COLO829 (cell line): ENCODE data around the gene ABR.
"Not testable (repeated sequence)": the region's sequence is repeated elsewhere in the genome, so short reads cannot be mapped to it uniquely, and the experiment has no call there.

ENCODE experiments used
- DNase-seq: peaks from one replicate; pipeline ENCODE4 v3.0.0; 2012; ENCODE audit warnings: low spot score

ABR gene

DNA sequence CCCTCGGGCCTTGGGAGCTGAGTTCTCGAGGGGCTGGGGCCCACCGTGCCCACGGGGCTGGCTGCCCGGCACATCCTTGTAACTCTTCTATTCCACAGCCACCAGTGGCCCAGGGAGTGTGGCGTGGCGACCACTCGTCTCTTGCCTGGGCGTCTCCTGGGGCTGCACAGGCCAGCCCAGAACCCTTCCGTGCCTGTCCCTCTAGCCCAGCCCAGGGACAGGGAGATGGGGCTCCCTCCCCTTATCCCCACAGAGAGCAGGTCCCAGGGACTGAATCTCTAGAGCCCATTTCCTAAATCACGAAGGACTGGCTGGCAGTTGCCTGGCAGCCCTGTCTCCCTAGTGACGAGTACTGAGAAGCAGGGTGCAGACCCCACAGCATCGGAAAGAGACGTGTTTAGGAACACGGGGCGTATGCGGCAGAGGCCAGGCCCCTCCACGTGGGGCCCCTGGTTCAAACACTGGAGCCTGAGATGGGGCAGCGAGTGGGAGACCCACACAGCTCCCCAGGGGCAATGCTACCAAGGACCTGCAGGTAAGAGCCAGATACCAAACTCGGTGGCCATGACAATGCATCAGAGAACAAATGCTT, 131.8 kb downstream of the ABR start:
- DNase-seq = no peak

DNA sequence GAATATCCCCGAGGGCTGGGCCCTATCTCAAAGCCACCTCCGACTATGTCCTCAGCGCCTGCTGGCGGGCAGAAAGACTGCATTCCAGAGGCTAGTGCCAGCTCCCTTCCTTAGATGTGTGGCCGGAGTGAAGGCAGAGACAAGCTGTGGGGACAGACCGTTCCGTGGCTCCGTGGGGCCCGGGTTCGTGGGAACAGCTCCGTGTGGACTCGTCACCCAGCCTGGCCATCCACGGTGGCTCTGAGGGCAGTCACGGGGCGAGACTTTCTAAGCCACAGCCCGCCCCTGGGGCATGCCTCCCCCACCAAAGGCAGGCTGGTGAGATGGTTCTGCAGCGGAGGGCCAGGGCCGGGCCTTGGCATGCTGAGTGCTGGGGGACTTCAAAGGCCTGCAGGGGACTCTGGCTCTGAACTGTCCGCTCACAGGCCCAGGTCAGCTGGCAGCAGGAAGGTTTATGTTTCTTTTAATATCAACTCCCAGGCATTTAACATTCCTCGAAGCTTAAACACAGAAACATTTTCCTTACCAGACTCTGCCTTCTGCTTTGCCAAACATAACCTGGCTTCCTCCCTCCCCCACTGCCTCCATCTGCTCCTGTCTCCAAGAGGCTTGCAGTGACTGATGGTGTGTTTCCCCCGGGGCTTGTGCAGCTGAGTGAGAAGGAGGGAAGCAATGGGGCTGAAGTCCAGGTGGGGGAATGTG, 132.5 kb downstream of the ABR start:
- no peak for DNase-seq

DNA sequence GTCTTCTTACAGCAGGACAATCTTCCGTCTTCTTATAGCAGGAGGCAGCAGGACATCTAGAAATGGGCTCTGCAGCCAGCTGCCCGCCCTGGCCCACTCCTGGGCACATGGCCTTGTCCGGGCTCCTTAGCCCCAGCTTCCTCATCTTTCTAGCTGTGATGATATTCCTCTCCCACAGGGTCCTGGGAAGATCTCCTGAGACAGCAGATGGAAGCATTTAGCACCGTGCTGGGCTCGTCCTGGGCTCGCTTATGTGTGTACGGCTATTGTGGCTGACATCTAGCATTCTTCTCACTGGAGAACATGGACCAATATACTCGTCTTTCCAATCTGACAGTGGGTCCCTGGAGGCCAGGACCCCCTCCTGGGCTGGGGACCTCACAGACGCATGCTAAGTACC, 134.3 kb downstream of the ABR start:
- DNase-seq = no peak

DNA sequence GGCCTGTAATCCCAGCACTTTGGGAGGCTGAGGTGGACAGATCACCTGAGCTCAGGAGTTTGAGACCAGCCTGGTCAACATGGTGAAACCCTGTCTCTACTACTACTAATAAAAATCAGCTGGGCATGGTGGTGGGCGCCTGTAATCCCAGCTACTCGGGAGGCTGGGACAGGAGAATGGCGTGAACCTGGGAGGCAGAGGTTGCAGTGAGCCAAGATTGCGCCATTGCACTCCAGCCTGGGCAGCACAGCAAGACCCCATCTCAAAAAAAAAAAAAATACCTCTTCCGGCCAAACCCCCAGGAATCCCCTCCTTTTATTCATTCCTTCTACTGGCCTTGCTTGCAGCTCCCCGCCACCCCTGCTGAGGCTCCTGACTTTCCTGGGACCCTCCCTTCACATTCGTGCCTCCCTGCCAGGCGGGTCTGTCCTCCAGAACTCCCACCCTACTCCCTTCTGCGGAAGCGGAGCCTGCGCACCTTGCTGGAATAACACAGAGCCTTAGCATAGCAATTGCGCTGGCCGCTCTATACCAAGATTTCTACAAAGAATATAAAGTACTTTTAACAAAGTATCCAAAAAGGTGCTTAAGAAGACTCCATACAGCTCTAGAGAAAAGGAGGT, 135.3 kb downstream of the ABR start:
- DNase-seq = not testable (repeated sequence)

DNA sequence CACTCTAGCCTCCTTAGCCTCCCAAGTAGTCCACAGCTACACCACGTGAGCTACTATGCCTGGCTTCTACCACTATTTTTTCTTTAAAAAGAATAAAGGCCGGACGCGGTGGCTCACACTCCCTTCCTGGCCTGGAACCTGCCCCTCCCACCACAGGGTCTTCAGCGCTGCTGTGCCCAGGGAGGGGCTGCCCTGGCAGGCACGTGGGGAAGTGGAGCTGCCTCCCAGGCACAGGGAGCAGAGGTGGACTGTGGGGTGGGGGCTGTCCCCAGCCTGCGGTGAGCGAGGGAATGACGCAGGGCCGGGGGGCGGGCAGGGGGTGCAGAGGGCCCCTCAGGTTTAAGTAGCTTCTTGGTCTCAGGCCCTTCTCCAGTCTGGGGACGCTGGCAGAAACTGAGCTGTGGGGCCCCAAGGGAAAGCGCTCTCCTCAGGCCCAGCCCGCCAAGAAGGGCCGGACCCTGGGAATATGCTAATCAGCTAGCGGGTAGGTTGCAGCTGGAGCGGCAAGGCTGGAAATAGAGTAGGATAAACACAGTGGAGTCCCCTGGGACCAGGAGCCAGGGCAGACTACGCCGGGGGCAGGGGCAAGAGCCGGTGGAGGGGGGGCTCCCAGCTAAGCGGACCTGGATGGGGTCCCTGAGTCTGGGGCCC, 136.1 kb downstream of the ABR start:
- DNase-seq = no peak

DNA sequence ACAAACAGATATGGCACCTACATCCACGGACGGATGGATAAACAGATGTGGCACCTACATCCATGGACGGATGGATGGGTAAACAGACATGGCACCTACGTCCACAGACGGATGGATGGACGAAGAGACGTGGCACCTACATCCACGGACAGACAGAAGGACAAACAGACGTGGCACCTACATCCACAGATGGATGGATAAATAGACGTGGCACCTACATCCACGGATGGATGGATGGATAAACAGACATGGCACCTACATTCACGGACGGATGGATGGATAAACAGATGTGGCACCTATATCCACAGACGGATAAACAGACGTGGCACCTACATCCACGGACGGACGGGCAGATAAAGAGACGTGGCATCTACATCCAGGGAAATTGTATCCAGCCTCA, 137.3 kb downstream of the ABR start:
- DNase-seq = no peak

DNA sequence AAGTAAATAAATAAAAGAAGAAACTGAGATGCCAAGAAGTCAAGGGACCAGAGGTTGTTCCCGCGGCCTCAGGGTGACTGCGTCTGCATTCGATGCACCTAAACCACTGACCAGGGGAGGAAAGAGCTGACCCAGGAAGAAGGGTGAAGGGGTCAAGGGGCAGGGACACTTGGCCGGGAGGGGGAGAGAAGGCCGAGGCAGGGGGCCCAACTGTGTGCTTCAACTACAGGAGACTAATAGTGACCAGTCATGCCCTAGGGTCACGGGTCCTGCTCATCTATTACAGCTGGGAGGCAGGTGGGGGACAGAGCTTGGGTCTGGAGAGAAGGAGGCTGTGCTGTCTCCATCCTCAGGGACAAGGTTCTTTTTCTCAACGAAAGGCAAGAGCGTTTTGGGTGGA, 138.0 kb downstream of the ABR start:
- DNase-seq = no peak

DNA sequence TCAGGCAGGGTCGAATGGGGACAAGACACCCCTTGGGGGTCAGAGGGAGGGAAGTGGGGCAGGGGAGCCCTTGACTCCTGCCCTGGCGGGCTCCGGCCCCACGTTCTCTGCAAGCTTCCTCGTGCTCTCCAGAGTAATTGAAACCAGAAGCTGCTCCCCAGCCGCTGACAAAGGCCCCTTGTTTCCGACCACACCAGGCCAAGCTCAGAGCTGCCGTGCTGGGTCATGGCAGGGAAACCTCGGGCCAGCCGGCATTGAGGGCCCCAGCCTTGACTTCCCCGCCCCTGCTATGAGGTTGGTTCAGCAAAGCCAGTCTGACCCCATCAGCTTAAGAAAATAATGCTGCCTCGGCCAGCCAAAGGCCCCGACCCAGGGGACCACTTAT, 139.6 kb downstream of the ABR start:
- DNase-seq = peak; percentile 59

DNA sequence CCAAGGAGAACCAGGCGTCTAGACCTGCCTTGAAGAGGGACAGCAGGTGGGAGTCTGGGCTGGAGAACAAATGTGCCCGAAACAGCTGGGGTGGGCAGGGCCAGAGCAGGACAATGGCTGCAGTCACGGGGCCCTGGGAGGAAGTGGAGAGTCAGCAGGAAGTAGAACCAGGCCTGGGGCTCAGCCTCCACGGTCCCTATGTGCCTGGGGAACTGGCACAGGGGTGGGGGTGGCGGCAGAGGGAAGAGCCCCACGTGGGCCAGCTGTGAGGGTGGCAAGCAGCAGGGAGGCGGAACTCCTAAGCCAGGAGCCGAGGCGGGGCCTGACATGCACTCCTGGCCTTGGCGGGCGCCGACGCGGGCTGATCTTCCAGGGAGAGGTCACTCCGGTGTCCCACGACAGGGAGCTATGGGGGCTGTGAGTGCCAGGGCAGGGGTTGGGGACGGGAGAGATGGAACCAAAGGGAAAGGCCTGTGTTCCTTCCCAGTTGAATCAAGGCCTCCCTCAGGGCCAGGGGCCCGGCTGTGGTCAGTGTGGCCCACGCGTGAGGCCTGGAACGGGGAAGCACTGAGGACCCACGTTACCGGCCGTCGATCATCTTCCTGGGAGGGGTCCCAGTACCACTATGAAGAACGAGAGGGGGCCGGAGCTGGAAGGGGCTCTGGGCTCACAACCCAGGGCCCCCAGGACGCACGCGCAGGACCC, 140.1 kb downstream of the ABR start:
- DNase-seq = peak; percentile 88

DNA sequence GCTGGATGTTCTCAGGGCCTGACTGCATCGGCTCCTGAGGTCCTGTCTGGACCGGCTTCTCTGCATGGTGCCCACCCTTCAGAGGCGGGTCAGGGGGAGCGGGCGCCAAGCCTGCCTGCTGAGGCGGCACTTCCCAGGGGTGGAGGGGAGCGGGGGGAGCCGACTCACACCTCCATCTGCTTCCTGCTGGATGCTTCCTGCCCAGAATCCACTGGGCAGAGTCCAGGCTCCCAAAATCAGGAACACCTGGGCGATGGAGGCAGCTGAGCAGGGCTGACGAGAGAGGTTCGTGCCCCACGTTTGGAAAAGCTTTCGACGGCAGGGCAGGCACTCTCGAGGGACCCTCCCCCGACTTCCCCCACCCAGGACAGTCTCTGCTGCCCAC, 140.7 kb downstream of the ABR start:
- no peak for DNase-seq

DNA sequence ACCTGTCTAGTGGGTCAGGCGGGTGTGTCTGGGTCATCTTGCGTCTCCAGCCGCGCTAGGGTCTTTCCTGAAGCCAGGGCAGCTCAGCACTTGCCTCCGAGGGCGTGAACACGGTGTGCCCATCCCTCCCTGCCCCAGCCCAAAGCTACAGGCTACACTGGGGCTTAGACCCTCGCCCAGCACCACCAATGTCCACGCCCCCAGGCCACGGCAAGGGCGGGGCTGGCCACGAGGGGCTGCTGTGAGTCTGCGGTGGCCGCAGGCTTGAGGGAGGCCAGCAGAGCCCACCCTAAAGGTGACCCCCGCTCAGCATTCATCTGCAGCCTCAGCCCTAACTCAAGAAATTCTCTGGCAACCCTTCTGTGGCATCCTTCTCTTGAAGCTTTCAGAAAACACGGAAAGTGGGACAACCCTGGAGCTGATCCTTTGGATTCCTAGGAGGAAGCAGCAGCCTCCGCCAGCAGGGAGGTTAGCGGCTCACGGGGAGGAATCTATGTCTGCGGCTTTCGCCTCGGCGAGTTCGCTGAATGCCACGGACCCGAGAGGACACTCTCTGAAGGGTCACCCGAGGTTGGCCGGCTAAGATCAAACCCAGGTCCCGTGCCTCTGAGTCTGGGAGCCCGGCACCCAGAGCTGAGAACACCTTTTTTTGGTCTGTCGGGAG, 141.2 kb downstream of the ABR start:
- DNase-seq = no peak

DNA sequence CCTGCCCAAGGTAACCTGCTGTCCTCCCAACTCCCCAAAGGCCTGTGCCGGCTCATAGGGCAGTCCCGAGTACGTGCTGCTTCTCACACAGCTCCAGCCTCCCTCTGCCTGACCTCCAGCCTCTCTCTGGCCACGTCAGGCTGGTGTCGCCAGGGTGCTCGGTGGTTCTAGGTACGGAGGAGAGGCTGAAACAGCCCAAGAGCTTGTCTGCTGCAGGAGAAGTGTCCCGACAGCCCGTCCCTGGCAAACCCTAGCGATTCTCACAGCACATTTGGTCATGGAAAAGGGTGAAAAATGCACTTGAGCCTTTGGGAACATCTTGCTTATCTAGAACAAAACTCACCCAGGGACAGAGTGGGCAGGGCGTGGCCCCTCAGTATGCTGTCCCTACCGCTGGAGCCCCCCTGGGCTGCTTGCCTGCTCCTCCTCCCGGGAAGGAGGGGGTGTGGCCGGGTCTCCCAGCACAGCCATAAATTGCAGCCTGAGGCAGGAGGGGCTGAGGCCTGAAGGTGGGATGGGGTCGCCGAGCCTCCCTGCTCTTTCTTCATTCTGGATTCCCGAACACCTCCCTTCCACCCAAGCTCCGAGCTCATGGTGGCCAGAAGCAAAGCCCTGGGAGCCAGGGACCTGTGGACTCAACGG, 142.4 kb downstream of the ABR start:
- DNase-seq = no peak

DNA sequence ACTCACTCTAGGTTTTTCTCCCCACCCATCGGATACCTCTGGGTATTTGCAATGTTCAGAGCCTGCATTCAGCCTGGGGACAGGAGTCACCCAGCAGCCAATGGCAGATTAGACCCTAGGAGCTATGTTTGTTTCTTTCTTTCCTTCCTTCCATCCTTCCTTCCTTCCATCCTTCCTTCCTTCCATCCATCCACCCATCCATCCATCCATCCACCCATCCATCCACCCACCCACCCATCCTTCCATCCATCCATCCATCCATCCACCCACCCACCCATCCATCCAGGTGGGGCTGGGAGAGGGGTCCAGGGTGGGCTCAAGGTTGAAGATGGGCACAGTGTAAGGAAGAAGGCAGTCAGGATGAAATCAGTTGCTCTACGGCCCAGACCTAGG, 142.9 kb downstream of the ABR start:
- no peak for DNase-seq

DNA sequence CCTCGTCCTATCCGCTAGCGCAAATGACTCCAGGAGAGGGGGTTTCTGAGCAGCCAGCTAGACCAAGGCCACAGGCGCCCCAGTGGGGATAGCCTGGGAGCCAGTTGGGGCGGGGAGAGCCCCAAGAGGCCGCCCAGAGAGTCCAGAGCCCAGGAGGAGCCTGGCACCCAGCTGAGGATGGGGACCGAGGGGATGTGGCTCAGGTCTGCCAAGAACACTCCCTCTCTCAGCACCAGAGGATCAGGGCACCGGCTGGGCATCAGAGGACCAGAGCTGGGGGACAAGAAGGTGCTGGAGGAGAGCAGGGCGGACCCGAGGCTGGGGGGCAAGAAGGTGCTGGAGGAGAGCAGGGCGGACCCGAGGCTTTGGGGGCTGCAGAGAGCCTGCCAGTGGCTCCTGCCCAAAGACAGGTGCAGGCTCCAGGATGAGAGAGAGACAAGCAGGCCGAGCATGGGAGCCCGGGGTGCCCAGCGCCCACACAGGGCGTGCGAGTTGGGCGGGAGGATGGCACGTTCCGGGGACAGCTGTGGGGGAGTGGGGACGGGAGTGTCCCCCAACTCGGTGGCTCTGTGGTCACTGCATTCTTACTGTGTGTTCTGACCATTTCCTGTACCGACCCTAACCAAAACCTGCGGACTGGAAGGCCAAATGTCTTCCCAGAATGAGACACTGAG, 143.5 kb downstream of the ABR start:
- no peak for DNase-seq

DNA sequence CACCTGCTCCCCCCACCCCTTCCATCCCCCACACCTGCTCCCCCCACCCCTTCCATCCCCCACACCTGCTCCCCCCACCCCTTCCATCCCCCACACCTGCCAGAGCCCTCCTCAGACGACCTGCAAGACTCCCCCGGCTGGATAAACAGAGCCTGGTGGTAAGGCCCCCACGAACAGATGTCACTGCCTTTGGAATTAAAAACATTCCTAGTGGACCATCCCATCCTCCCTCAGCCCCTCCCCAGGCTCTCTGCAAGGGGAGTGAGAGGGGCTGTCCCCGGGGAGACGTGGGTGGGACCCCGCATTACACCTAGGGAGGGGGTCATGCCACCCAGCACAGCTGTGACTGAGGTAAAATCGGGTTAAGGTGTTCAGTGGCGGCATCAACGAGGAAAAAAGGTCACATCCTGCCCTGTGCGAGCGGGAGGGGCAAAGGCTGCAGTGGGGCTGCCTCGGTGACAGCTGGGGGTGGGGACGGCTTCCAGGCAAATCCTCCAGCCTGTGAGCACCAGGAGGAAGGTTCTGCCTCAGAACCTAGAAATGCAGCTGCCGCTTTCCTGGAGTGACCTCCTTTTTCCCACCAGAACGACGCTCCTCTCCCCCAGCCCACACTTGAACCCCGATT, 144.1 kb downstream of the ABR start:
- DNase-seq = no peak

DNA sequence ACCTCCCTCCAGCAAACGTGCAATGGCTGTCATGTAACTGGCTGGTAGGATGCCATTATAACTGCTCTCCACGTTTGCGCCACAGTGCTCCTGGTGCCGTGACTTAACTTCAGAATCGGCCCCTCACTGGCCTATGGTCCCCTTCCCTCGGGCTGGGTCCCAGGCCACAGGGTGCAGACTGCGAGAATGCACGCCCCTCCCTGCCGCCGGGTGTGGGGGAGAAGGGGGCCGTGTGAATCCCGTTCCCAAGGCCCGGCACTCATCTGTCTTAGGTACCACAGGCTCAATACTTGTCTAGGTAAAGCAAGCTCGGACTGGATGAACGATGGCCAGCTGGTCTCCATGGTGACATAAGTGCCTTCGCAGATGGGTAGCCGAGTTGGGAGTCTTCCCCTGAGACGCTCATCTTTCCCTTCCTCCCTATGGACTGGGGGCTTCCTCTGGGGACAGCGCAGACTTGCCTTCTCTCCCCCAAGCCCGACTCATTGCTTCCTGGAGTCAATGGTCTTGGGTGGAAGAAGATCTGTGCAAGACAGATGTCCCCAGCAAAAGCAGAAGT, 145.1 kb downstream of the ABR start:
- no peak for DNase-seq

DNA sequence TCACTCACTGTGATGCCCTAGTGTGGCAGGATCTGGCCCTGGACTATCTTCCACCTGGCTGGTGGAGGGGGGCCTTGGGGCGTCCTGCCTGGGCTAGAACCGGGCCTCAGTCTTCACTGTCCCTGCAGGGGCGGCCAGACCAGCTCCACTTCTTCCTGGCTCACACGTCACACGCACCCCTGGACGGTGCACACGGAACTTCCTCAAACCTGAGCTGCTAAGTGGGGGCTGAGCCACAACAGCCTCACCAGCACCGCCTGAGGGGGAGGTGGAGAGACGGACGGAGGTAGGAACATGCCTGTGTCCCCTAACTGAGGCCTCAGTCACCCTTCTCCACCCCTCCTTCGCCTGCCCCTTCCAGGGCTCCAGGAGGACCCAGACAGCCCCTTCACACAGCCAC, 146.3 kb downstream of the ABR start:
- DNase-seq = no peak

DNA sequence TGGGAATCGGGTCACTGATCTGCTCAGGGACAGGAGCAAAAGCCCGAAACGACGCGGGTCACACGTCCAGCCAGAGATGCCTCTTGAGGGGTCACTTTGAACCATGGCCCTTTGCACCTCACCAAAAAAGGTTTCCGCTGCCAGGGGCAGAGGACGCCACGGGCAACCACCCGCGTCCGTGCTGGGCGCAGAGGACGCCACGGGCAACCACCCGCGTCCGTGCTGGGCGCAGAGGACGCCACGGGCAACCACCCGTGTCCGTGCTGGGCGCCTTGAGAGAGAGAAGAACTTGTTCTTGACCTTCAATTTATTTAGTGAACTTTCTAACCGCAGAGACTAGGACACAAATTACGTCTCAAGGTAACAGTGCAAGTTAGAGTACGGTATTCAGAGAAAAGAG, 147.4 kb downstream of the ABR start:
- DNase-seq = no peak

DNA sequence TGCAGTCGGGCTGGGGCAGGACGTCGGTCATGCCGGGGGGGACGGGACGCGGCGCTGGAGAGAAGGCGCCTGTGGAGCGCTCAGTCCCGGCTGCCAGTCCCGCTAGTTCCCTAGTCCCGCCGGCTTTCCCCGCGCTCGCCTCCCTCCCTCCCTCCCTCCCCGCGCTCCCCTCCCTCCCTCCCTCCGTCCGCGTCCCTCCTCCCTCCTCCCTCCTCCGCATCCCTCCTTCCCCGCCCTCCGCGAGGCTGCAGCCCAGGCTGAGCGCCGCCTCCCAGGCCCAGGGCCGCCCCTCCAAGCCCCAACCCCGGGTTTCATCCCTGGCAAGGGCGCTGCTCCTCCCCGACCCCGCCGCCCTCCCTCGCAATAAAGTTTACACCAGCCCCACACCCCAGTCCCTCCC, 148.1 kb downstream of the ABR start:
- DNase-seq = peak; percentile 16
